ENCODE results near the gene LAMA4. TPM values are rescaled to one million over a fixed set of nuclear protein-coding genes. Genes with fewer than 3 reads are reported as not detected.

Gene LAMA4
- total RNA-seq, 1 experiment from 2014 or later: 1.1 TPM

- H2BK12ac ChIP-seq (ENCODE audit: insufficient read length, low read depth, low read length): no peak overlapping the region
- no peak overlapping the region for H3K14ac ChIP-seq (ENCODE audit: insufficient read depth, low read length)
- no peaks in the 10 kb centered on the region for H3K36me3 Mint-ChIP-seq (ENCODE audit: insufficient read depth in 1 of 3, low read depth in 3 of 3)
- no peaks in the 10 kb centered on the region for H3K9me3 Mint-ChIP-seq
- no peak overlapping the region for H3K4me2 ChIP-seq (ENCODE audit: insufficient read depth, insufficient read length, low read length)
- H3K56ac ChIP-seq (ENCODE audit: insufficient read length, low read depth, low read length): no peak overlapping the region
- no peaks in the 10 kb centered on the region for H3K23me2 ChIP-seq (ENCODE audit: insufficient read length, low read depth, low read length, poor library complexity, severe bottlenecking)
- peaks cover 10 to 11% of the 10 kb centered on the region in 2 experiments for H3K4me1 Mint-ChIP-seq
- H2BK15ac ChIP-seq (ENCODE audit: low read depth, low read length): no peak overlapping the region
- no peaks in the 10 kb centered on the region for H4K20me1 ChIP-seq (ENCODE audit: control insufficient read depth, insufficient read depth, insufficient read length)
- no peak for TF ChIP-seq CTCF (conservative IDR thresholded peaks at IDR 0.05)
- no peaks in the 10 kb centered on the region for H3K79me2 ChIP-seq (ENCODE audit: insufficient read depth, low read length)
- H4K5ac ChIP-seq (ENCODE audit: insufficient read length, low read depth, low read length): no peak overlapping the region
- no peak overlapping the region for H4K91ac ChIP-seq (ENCODE audit: insufficient read length, low read depth, low read length)
- no peak overlapping the region for H3K4me3 Mint-ChIP-seq
- no peak overlapping the region for H3K27ac ChIP-seq (ENCODE audit: insufficient read length, low read depth, low read length)
- no peaks in the 10 kb centered on the region for H3K9me3 ChIP-seq (ENCODE audit: control insufficient read depth, low read depth, low read length)
- no peak overlapping the region for H3K27ac Mint-ChIP-seq
- no peak overlapping the region for H3K9ac ChIP-seq (ENCODE audit: extremely low read depth, insufficient read length, low read length)
- H4K8ac ChIP-seq (replicated peaks; ENCODE audit: insufficient read length, low read depth, low read length): no peak overlapping the region
- H3K23ac ChIP-seq (ENCODE audit: insufficient read length, low read depth, low read length): no peak overlapping the region
- no peak overlapping the region for H2AFZ ChIP-seq (ENCODE audit: low read length)
- H2AK5ac ChIP-seq (ENCODE audit: insufficient read length, low read length): no peak overlapping the region
- no peak overlapping the region for H2BK20ac ChIP-seq (ENCODE audit: low read depth, low read length, poor library complexity, severe bottlenecking)
- H3K27me3 ChIP-seq (ENCODE audit: insufficient read depth, low read length): no peaks in the 10 kb centered on the region
- no peaks in the 10 kb centered on the region; the same call in 1 of the 2 replicates for H3K4me1 ChIP-seq (ENCODE audit: insufficient read depth, low read length)
- no peaks in the 10 kb centered on the region for H3K79me1 ChIP-seq (ENCODE audit: insufficient read depth, low read depth, low read length, poor library complexity, severe bottlenecking)
- H3K4ac ChIP-seq (ENCODE audit: low read depth, low read length): no peak overlapping the region
- no peak for DNase-seq
- no peak overlapping the region for H3K18ac ChIP-seq (ENCODE audit: insufficient read length, low read depth, low read length)
- no peak overlapping the region for H3T11ph ChIP-seq (ENCODE audit: low read length)
- H2BK120ac ChIP-seq (ENCODE audit: low read depth, low read length, poor library complexity, severe bottlenecking): no peak overlapping the region
- no peaks in the 10 kb centered on the region; the same call in 1 of the 2 replicates for H3K27me3 Mint-ChIP-seq (ENCODE audit: low read depth)
- H2BK5ac ChIP-seq (ENCODE audit: insufficient read length, low read length): no peak overlapping the region
Observed at GRCh38 chr6:112284603-112285002, 30.2 kb upstream of the LAMA4 start.
